Upper lobe of right lung (tissue), 1 donor: ENCODE results near the gene RPP14. TPM values are rescaled to one million over a fixed set of nuclear protein-coding genes. Genes with fewer than 3 reads are reported as not detected.

Source experiments
- ATAC-seq: fragments of 200-7000 bp; cut with Tn5 transposase; one replicate; pipeline ENCODE4 v1.9.1; 2020; ENCODE audit warnings: mild to moderate bottlenecking, moderate library complexity
- DNase-seq: peaks from one replicate; pipeline ENCODE4 v3.0.0-alpha.2; 2020
- H3K27ac ChIP-seq: fragments of 200-600 bp; one replicate; pipeline ENCODE4 v1.8.0; 2022
- H3K27me3 ChIP-seq: fragments of 200-600 bp; one replicate; pipeline ENCODE4 v1.8.0; 2022; ENCODE audit warnings: mild to moderate bottlenecking
- H3K36me3 ChIP-seq: fragments of 200-600 bp; one replicate; pipeline ENCODE4 v1.8.0; 2022
- H3K4me1 ChIP-seq: fragments of 200-600 bp; one replicate; pipeline ENCODE4 v1.8.0; 2022
- H3K4me3 ChIP-seq: fragments of 200-600 bp; one replicate; pipeline ENCODE4 v1.8.0; 2022; ENCODE audit warnings: mild to moderate bottlenecking
- H3K9me3 ChIP-seq: fragments of 200-600 bp; one replicate; pipeline ENCODE4 v1.8.0; 2022
- intact Hi-C: fragments of 100-400 bp; cut with DNase I; formaldehyde crosslinking; loops from one replicate; pipeline ENCODE4 v1.11.0; 2022
- total RNA-seq: library from RNA; stranded (reverse); fragmentation: NEBNext Ultra II Directional; extraction: Animal tissue kit (Norgen Biotek cat#: 25700); gene quantifications from one replicate; pipeline ENCODE4 v1.2.1, GENCODE V29; 2021
- TF ChIP-seq, protein P1 (sequence below): fragments of 200-600 bp; IDR thresholded peaks from one replicate; pipeline ENCODE4 v1.8.0; 2022; ENCODE audit warnings: antibody characterized with exemption
- donor health status: DM: no; HTN: yes; CAD: no; lungs with severe emphysema.

RPP14 gene
- total RNA-seq, 1 donor from 2014 or later, result 13.6 TPM

DNA sequence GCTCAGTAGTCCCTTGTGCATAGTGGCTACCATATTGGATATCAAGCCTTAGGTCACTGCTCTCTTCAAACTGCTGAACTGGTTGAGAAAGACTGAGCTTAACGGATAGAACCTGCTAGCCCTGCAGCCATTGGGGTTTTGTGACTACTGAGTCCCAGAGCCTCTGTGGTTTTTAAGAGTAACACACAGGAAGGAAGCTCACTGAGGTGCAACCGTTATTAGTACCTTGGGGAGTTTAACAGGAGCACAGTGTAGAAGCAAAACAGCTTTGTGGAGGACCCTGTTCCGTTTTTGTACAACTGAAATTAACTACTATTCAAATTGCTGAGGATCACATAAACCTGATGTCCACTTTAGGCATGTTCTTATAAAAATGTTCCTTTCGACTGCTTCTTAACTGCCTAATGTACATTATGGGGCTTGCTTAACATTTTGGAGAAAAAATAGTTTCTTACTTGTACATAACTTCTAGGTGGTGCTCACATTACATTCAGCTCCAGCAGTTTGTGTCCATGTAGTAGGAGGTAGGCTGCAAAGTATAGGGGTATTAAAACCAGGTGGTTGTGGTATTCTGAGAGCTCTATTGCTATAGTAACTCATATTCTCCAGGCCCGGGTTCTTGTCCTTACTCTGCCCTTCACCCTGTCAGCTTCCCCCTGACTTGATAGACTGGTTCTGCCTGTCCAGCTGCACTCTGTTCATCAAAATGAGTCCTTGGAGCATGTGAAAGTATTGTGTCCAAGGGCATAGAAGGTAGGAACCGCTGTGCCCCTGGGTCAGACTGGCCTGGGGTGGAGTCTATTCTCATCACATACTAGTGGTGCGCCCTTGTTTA lies 44.0 kb downstream of the RPP14 start:
- Histone ChIP-seq H3K36me3 (peaks cover 9% of the 10 kb centered on the region), H3K27ac (no peak overlapping the region), H3K9me3 (no peaks in the 10 kb centered on the region), H3K27me3 (no peaks in the 10 kb centered on the region), H3K4me1 (peaks cover 7% of the 10 kb centered on the region), H3K4me3 (no peak overlapping the region)
- DNase-seq (no peak), ATAC-seq (peak; percentile 61)
- TF ChIP-seq, protein P1, sequence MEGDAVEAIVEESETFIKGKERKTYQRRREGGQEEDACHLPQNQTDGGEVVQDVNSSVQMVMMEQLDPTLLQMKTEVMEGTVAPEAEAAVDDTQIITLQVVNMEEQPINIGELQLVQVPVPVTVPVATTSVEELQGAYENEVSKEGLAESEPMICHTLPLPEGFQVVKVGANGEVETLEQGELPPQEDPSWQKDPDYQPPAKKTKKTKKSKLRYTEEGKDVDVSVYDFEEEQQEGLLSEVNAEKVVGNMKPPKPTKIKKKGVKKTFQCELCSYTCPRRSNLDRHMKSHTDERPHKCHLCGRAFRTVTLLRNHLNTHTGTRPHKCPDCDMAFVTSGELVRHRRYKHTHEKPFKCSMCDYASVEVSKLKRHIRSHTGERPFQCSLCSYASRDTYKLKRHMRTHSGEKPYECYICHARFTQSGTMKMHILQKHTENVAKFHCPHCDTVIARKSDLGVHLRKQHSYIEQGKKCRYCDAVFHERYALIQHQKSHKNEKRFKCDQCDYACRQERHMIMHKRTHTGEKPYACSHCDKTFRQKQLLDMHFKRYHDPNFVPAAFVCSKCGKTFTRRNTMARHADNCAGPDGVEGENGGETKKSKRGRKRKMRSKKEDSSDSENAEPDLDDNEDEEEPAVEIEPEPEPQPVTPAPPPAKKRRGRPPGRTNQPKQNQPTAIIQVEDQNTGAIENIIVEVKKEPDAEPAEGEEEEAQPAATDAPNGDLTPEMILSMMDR, result no peak
- intact Hi-C loops, result no loop called here

- intact Hi-C loops, result no loop called here
- no peaks in the 10 kb centered on the region for H3K27me3 ChIP-seq
These were observed 44.6 kb downstream of the RPP14 start for GRCh38 chr3:58350627-58351013.

GRCh38 chr3:58351920-58352319 lies 45.9 kb downstream of the RPP14 start:
- TF ChIP-seq, protein P1, result no peak
- peaks cover 9% of the 10 kb centered on the region for H3K36me3 ChIP-seq
- no peaks in the 10 kb centered on the region for H3K9me3 ChIP-seq
- no peaks in the 10 kb centered on the region for H3K27me3 ChIP-seq
- peaks cover 17% of the 10 kb centered on the region for H3K4me1 ChIP-seq
- no peak overlapping the region for H3K4me3 ChIP-seq
- DNase-seq (no peak), ATAC-seq (no peak)
- intact Hi-C loops, result no loop called here
- no peak overlapping the region for H3K27ac ChIP-seq

More at GRCh38 chr3:58350627-58351013, 44.6 kb downstream of the RPP14 start:
- Histone ChIP-seq H3K9me3 (no peaks in the 10 kb centered on the region), H3K4me1 (peaks cover 9% of the 10 kb centered on the region), H3K36me3 (peaks cover 9% of the 10 kb centered on the region), H3K27ac (no peak overlapping the region), H3K4me3 (no peak overlapping the region)
- TF ChIP-seq, protein P1, result no peak
- ATAC-seq (peak; percentile 82), DNase-seq (no peak)

- Histone ChIP-seq H3K9me3 (no peaks in the 10 kb centered on the region), H3K27ac (no peak overlapping the region), H3K27me3 (no peaks in the 10 kb centered on the region), H3K36me3 (peaks cover 9% of the 10 kb centered on the region), H3K4me3 (no peak overlapping the region), H3K4me1 (peaks cover 17% of the 10 kb centered on the region)
- DNase-seq, result no peak
- TF ChIP-seq, protein P1, result no peak
- intact Hi-C loops, result no loop called here
- ATAC-seq, result no peak
These were observed 46.6 kb downstream of the RPP14 start for GRCh38 chr3:58352626-58353025.

GRCh38 chr3:58353722-58354553 lies 47.9 kb downstream of the RPP14 start:
- Histone ChIP-seq H3K27ac (no peak overlapping the region), H3K27me3 (no peaks in the 10 kb centered on the region), H3K36me3 (no peaks in the 10 kb centered on the region), H3K4me1 (peaks cover 17% of the 10 kb centered on the region), H3K4me3 (no peak overlapping the region), H3K9me3 (no peaks in the 10 kb centered on the region)
- DNase-seq (no peak), ATAC-seq (peak; percentile 47)
- intact Hi-C loops, result no loop called here
- TF ChIP-seq, protein P1, result no peak
